ENCODE data around the gene FBXL22. TPM values are rescaled to one million over a fixed set of nuclear protein-coding genes. Genes with fewer than 3 reads are reported as not detected.
A peak's percentile ranks its signal among the peaks of the same experiment; 100 is the strongest.

Gene FBXL22
- total and polyA plus RNA-seq, 2 donors (not counting 1 experiment from before 2014, with no cell fraction given): 0.50 to 0.87 TPM

- Histone ChIP-seq H3K4me3 (replicated peaks in 1 of 4; ENCODE audit: control extremely low read depth in 1 of 4, insufficient read depth in 1 of 4, low read depth in 3 of 4, low read length in 4 of 4) (no peak overlapping the region), H4K20me1 (ENCODE audit: control insufficient read depth, extremely low read depth, insufficient read depth, low read length) (no peaks in the 10 kb centered on the region), H3K36me3 (ENCODE audit: control insufficient read depth, insufficient read depth, low read length) (no peaks in the 10 kb centered on the region), H3K4me1 (ENCODE audit: control insufficient read depth, extremely low read depth, insufficient read depth, low read length) (peaks cover 10% of the 10 kb centered on the region), H3K9me3 (ENCODE audit: control insufficient read depth, insufficient read depth, low read depth, low read length) (no peaks in the 10 kb centered on the region), H3K27me3 (ENCODE audit: control insufficient read depth, insufficient read depth, low read length) (no peaks in the 10 kb centered on the region), H3K9ac (ENCODE audit: insufficient read depth, low read length) (no peak overlapping the region), H2AFZ (ENCODE audit: low read length) (no peak overlapping the region), H3K79me2 (ENCODE audit: control insufficient read depth, insufficient read depth, low read length) (no peaks in the 10 kb centered on the region), H3K4me2 (ENCODE audit: extremely low read depth, insufficient read depth, low read length) (no peak overlapping the region), H3K27ac (ENCODE audit: insufficient read depth, low read length) (peak overlapping the region; percentile 75)
- no peak for TF ChIP-seq EZH2 (IDR thresholded peaks at IDR 0.05; ENCODE audit: low read length, missing control alignments)
- TF ChIP-seq, protein P1, sequence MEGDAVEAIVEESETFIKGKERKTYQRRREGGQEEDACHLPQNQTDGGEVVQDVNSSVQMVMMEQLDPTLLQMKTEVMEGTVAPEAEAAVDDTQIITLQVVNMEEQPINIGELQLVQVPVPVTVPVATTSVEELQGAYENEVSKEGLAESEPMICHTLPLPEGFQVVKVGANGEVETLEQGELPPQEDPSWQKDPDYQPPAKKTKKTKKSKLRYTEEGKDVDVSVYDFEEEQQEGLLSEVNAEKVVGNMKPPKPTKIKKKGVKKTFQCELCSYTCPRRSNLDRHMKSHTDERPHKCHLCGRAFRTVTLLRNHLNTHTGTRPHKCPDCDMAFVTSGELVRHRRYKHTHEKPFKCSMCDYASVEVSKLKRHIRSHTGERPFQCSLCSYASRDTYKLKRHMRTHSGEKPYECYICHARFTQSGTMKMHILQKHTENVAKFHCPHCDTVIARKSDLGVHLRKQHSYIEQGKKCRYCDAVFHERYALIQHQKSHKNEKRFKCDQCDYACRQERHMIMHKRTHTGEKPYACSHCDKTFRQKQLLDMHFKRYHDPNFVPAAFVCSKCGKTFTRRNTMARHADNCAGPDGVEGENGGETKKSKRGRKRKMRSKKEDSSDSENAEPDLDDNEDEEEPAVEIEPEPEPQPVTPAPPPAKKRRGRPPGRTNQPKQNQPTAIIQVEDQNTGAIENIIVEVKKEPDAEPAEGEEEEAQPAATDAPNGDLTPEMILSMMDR (conservative IDR thresholded peaks at IDR 0.05 in 1 of 2, IDR thresholded peaks at IDR 0.05 in 1 of 2; ENCODE audit: low read depth in 1 of 2, low read length in 2 of 2): no peak
- DNase-seq (ENCODE audit: low read depth in 2 of 2): no peak
Observed at GRCh38 chr15:63582179-63582578, 15.0 kb upstream of the FBXL22 start.

DNA sequence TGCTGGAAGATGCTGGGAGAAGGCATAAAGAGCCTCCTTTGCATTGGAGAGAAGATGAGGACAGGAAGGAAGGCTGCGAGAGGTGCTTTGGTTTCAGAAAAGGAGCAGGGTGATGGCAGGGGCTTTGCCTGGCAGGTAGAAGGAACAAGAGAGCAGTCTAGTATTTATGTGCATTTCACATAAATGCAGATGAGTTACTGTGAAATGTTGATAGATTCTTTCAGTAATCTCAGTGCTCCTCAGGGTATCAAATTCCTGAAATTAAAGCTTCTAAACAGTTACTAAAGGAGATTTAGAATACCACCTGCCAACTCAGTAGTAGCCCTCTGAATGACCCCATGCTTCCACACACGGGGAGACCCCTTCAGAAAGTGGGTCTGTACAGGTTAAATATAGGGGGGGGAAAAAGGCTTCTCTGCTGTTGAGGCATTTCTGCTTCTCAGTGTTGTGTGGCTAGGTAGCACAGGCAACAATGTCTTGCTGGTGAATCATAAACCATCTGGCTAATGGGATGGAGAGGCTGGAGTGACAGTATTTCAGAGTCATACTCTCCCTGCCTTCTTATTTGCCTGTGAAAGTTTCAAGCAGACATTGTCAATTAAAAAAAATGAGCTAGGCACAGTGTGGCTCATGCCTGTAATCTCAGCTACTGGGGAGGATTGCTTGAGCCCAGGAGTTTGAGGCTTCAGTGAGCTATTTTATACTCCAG is 14.3 kb upstream of the FBXL22 start:
- peak overlapping the region; percentile 75 for H3K27ac ChIP-seq (ENCODE audit: insufficient read depth, low read length)
- H3K4me3 ChIP-seq (replicated peaks in 1 of 4; ENCODE audit: control extremely low read depth in 1 of 4, insufficient read depth in 1 of 4, low read depth in 3 of 4, low read length in 4 of 4): no peak overlapping the region
- TF ChIP-seq, protein P1 (conservative IDR thresholded peaks at IDR 0.05 in 1 of 2, IDR thresholded peaks at IDR 0.05 in 1 of 2; ENCODE audit: low read depth in 1 of 2, low read length in 2 of 2): no peak
- no peak for TF ChIP-seq EZH2 (IDR thresholded peaks at IDR 0.05; ENCODE audit: low read length, missing control alignments)

DNA sequence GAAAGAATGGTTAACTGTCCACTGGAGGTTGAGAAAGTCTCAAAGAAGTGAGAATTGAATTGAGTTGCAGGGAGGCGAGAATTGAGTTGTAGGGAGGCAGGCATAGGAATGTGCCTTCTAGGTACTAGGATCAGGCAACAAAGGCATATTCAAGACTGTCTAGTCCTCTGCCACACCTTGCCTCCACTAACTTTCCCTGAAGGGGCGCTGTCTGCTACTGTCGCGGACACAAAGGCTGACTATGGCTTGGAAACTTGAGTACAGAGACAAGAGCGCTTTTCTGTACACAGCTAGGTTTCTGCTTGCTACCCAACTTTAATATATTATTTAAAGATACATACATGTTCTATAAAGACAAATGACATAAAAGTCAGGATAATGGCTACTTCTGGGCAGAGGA is 10.4 kb upstream of the FBXL22 start:
- H3K4me3 ChIP-seq (replicated peaks in 1 of 4; ENCODE audit: control extremely low read depth in 1 of 4, insufficient read depth in 1 of 4, low read depth in 3 of 4, low read length in 4 of 4): no peak overlapping the region
- no peaks in the 10 kb centered on the region for H3K27me3 ChIP-seq (ENCODE audit: control insufficient read depth, insufficient read depth, low read length)
- H4K20me1 ChIP-seq (ENCODE audit: control insufficient read depth, extremely low read depth, insufficient read depth, low read length): no peaks in the 10 kb centered on the region
- no peak overlapping the region for H3K9ac ChIP-seq (ENCODE audit: insufficient read depth, low read length)
- H3K9me3 ChIP-seq (ENCODE audit: control insufficient read depth, insufficient read depth, low read depth, low read length): no peaks in the 10 kb centered on the region
- peaks cover 5% of the 10 kb centered on the region for H3K36me3 ChIP-seq (ENCODE audit: control insufficient read depth, insufficient read depth, low read length)
- no peak overlapping the region for H3K27ac ChIP-seq (ENCODE audit: insufficient read depth, low read length)
- H3K4me2 ChIP-seq (ENCODE audit: extremely low read depth, insufficient read depth, low read length): no peak overlapping the region
- H2AFZ ChIP-seq (ENCODE audit: low read length): no peak overlapping the region
- DNase-seq (ENCODE audit: low read depth in 2 of 2): no peak
- H3K79me2 ChIP-seq (ENCODE audit: control insufficient read depth, insufficient read depth, low read length): no peaks in the 10 kb centered on the region
- TF ChIP-seq, protein P1 (conservative IDR thresholded peaks at IDR 0.05 in 1 of 2, IDR thresholded peaks at IDR 0.05 in 1 of 2; ENCODE audit: low read depth in 1 of 2, low read length in 2 of 2): no peak
- no peak for TF ChIP-seq EZH2 (IDR thresholded peaks at IDR 0.05; ENCODE audit: low read length, missing control alignments)
- H3K4me1 ChIP-seq (ENCODE audit: control insufficient read depth, extremely low read depth, insufficient read depth, low read length): peaks cover 10% of the 10 kb centered on the region

More for the DNA sequence above, 14.3 kb upstream of the FBXL22 start:
- H3K79me2 ChIP-seq (ENCODE audit: control insufficient read depth, insufficient read depth, low read length): no peaks in the 10 kb centered on the region
- no peak overlapping the region for H3K4me2 ChIP-seq (ENCODE audit: extremely low read depth, insufficient read depth, low read length)
- DNase-seq (ENCODE audit: low read depth in 2 of 2): peak; percentile 47 to 93
- H3K27me3 ChIP-seq (ENCODE audit: control insufficient read depth, insufficient read depth, low read length): no peaks in the 10 kb centered on the region
- H3K4me1 ChIP-seq (ENCODE audit: control insufficient read depth, extremely low read depth, insufficient read depth, low read length): peaks cover 10% of the 10 kb centered on the region
- H3K36me3 ChIP-seq (ENCODE audit: control insufficient read depth, insufficient read depth, low read length): no peaks in the 10 kb centered on the region
- no peaks in the 10 kb centered on the region for H4K20me1 ChIP-seq (ENCODE audit: control insufficient read depth, extremely low read depth, insufficient read depth, low read length)
- no peaks in the 10 kb centered on the region for H3K9me3 ChIP-seq (ENCODE audit: control insufficient read depth, insufficient read depth, low read depth, low read length)
- no peak overlapping the region for H3K9ac ChIP-seq (ENCODE audit: insufficient read depth, low read length)
- no peak overlapping the region for H2AFZ ChIP-seq (ENCODE audit: low read length)
